ENCODE measurements around the gene GYS2.

The GYS2 gene

GRCh38 chr12:21541773-21542172, 62.9 kb downstream of the GYS2 start:
- Histone ChIP-seq H3K27me3 (replicated peaks; ENCODE audit: control insufficient read depth, insufficient read depth, low read length, poor library complexity, severe bottlenecking) (no peaks in the 10 kb centered on the region), H3K36me3 (ENCODE audit: control insufficient read depth, insufficient read depth, low read length) (no peaks in the 10 kb centered on the region), H3K9me3 (ENCODE audit: control insufficient read depth, low read length) (no peaks in the 10 kb centered on the region), H3K4me3 (ENCODE audit: insufficient read depth, low read depth, low read length, poor library complexity, severe bottlenecking) (no peak overlapping the region), H3K27ac (ENCODE audit: insufficient read depth, low read length, poor library complexity, severe bottlenecking) (no peak overlapping the region), H3K4me1 (ENCODE audit: control insufficient read depth, insufficient read depth, low read length, poor library complexity, severe bottlenecking) (no peaks in the 10 kb centered on the region)
- no peak for DNase-seq

DNA sequence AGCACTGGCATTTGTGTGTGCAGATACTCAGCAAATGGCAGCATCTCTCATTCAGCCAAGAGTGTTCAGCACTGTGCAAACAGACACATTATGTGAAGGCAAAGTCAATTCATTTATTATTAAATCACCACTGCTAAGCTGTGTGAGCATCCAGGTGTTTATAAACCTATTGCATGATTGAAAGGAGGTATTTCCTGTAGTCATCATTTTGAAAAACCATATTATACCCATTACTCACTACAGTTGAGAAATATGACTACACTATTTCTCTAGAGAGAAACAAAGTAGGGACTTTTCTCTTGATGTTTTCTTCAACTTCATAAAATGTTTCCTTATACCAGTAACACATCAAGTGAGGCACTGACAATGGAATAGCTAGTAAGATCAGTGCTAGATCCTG, 64.8 kb downstream of the GYS2 start:
- no peaks in the 10 kb centered on the region for H3K36me3 ChIP-seq (ENCODE audit: control insufficient read depth, insufficient read depth, low read length)
- H3K9me3 ChIP-seq (ENCODE audit: control insufficient read depth, low read length) = no peaks in the 10 kb centered on the region
- no peak overlapping the region for H3K4me3 ChIP-seq (ENCODE audit: insufficient read depth, low read depth, low read length, poor library complexity, severe bottlenecking)
- H3K4me1 ChIP-seq (ENCODE audit: control insufficient read depth, insufficient read depth, low read length, poor library complexity, severe bottlenecking) = no peaks in the 10 kb centered on the region
- H3K27me3 ChIP-seq (replicated peaks; ENCODE audit: control insufficient read depth, insufficient read depth, low read length, poor library complexity, severe bottlenecking) = no peaks in the 10 kb centered on the region
- no peak for DNase-seq
- H3K27ac ChIP-seq (ENCODE audit: insufficient read depth, low read length, poor library complexity, severe bottlenecking) = no peak overlapping the region

GRCh38 chr12:21538061-21538653, 66.5 kb downstream of the GYS2 start:
- H3K4me3 ChIP-seq (ENCODE audit: insufficient read depth, low read depth, low read length, poor library complexity, severe bottlenecking) = no peak overlapping the region
- no peaks in the 10 kb centered on the region for H3K36me3 ChIP-seq (ENCODE audit: control insufficient read depth, insufficient read depth, low read length)
- H3K9me3 ChIP-seq (ENCODE audit: control insufficient read depth, low read length) = no peaks in the 10 kb centered on the region
- H3K4me1 ChIP-seq (ENCODE audit: control insufficient read depth, insufficient read depth, low read length, poor library complexity, severe bottlenecking) = no peaks in the 10 kb centered on the region
- no peak for DNase-seq
- H3K27ac ChIP-seq (ENCODE audit: insufficient read depth, low read length, poor library complexity, severe bottlenecking) = no peak overlapping the region
- H3K27me3 ChIP-seq (replicated peaks; ENCODE audit: control insufficient read depth, insufficient read depth, low read length, poor library complexity, severe bottlenecking) = no peaks in the 10 kb centered on the region

GRCh38 chr12:21529456-21529855, 75.2 kb downstream of the GYS2 start:
- peaks cover 6% of the 10 kb centered on the region for H3K4me1 ChIP-seq (ENCODE audit: control insufficient read depth, insufficient read depth, low read length, poor library complexity, severe bottlenecking)
- H3K27me3 ChIP-seq (replicated peaks; ENCODE audit: control insufficient read depth, insufficient read depth, low read length, poor library complexity, severe bottlenecking) = no peaks in the 10 kb centered on the region
- H3K36me3 ChIP-seq (ENCODE audit: control insufficient read depth, insufficient read depth, low read length) = no peaks in the 10 kb centered on the region
- H3K4me3 ChIP-seq (ENCODE audit: insufficient read depth, low read depth, low read length, poor library complexity, severe bottlenecking) = no peak overlapping the region
- DNase-seq = no peak
- H3K27ac ChIP-seq (ENCODE audit: insufficient read depth, low read length, poor library complexity, severe bottlenecking) = no peak overlapping the region
- no peaks in the 10 kb centered on the region for H3K9me3 ChIP-seq (ENCODE audit: control insufficient read depth, low read length)

- H3K27ac ChIP-seq (ENCODE audit: insufficient read depth, low read length, poor library complexity, severe bottlenecking) = no peak overlapping the region
- no peak overlapping the region for H3K4me3 ChIP-seq (ENCODE audit: insufficient read depth, low read depth, low read length, poor library complexity, severe bottlenecking)
- peaks cover 6% of the 10 kb centered on the region for H3K4me1 ChIP-seq (ENCODE audit: control insufficient read depth, insufficient read depth, low read length, poor library complexity, severe bottlenecking)
- no peaks in the 10 kb centered on the region for H3K9me3 ChIP-seq (ENCODE audit: control insufficient read depth, low read length)
- DNase-seq = no peak
- no peaks in the 10 kb centered on the region for H3K27me3 ChIP-seq (replicated peaks; ENCODE audit: control insufficient read depth, insufficient read depth, low read length, poor library complexity, severe bottlenecking)
- H3K36me3 ChIP-seq (ENCODE audit: control insufficient read depth, insufficient read depth, low read length) = no peaks in the 10 kb centered on the region
Observed at GRCh38 chr12:21528953-21529352, 75.7 kb downstream of the GYS2 start.

DNA sequence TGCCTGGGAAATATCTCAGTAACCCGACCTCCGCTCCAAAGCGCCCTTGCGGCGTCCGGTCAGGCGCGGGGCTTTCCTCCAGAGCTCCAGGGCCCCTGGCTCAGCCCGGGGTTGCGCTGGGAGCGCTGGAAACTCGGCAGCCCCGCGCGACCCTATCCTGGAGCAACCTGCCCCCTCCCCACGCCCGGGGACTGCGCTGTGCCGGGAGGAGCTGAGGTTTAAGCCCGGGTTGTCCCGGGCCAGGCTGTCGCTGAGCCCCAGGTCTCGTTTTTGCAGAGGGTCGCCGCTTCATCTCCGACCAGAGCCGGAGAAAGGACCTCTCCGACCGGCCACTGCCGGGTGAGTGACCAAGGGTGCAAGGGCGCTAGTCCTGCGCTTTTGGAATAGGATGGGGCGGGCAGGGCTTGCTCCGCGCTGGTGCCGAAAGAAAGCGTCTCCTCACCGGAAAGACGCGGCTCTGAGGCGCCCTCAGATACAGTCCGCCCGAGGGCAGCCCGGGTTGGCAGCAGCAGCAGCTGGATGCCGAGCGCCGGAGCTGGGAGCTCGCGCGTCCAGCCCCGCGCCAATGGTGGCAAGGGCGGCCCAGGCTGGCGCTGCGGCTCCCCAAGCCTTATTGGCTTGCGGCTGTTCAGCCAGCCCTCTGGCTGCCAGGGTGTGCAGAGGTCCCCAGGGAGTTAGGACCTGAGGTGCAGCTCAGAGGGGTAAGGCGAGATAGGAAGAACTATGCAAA, 77.0 kb downstream of the GYS2 start:
- Histone ChIP-seq H3K9me3 (ENCODE audit: control insufficient read depth, low read length) (no peaks in the 10 kb centered on the region), H3K4me3 (ENCODE audit: insufficient read depth, low read depth, low read length, poor library complexity, severe bottlenecking) (peak overlapping the region; percentile 74), H3K4me1 (ENCODE audit: control insufficient read depth, insufficient read depth, low read length, poor library complexity, severe bottlenecking) (peaks cover 6% of the 10 kb centered on the region), H3K36me3 (ENCODE audit: control insufficient read depth, insufficient read depth, low read length) (no peaks in the 10 kb centered on the region), H3K27me3 (replicated peaks; ENCODE audit: control insufficient read depth, insufficient read depth, low read length, poor library complexity, severe bottlenecking) (no peaks in the 10 kb centered on the region), H3K27ac (ENCODE audit: insufficient read depth, low read length, poor library complexity, severe bottlenecking) (no peak overlapping the region)
- peak; percentile 13 to 35 (median 22) for DNase-seq

- Histone ChIP-seq H3K27me3 (replicated peaks; ENCODE audit: control insufficient read depth, insufficient read depth, low read length, poor library complexity, severe bottlenecking) (no peaks in the 10 kb centered on the region), H3K9me3 (ENCODE audit: control insufficient read depth, low read length) (no peaks in the 10 kb centered on the region), H3K27ac (ENCODE audit: insufficient read depth, low read length, poor library complexity, severe bottlenecking) (no peak overlapping the region), H3K4me3 (ENCODE audit: insufficient read depth, low read depth, low read length, poor library complexity, severe bottlenecking) (peak overlapping the region; percentile 74), H3K36me3 (ENCODE audit: control insufficient read depth, insufficient read depth, low read length) (no peaks in the 10 kb centered on the region), H3K4me1 (ENCODE audit: control insufficient read depth, insufficient read depth, low read length, poor library complexity, severe bottlenecking) (peaks cover 6% of the 10 kb centered on the region)
- no peak for DNase-seq
Observed at GRCh38 chr12:21526721-21527345, 77.8 kb downstream of the GYS2 start.

- DNase-seq = no peak
- H3K4me1 ChIP-seq (ENCODE audit: control insufficient read depth, insufficient read depth, low read length, poor library complexity, severe bottlenecking) = peaks cover 6% of the 10 kb centered on the region
- no peaks in the 10 kb centered on the region for H3K9me3 ChIP-seq (ENCODE audit: control insufficient read depth, low read length)
- H3K27ac ChIP-seq (ENCODE audit: insufficient read depth, low read length, poor library complexity, severe bottlenecking) = no peak within 1 kb of the TSS
- no peaks in the 10 kb centered on the region for H3K27me3 ChIP-seq (replicated peaks; ENCODE audit: control insufficient read depth, insufficient read depth, low read length, poor library complexity, severe bottlenecking)
- peak within 1 kb of the TSS; percentile 74 for H3K4me3 ChIP-seq (ENCODE audit: insufficient read depth, low read depth, low read length, poor library complexity, severe bottlenecking)
- no peaks in the 10 kb centered on the region for H3K36me3 ChIP-seq (ENCODE audit: control insufficient read depth, insufficient read depth, low read length)
Observed at GRCh38 chr12:21526053-21526452, 78.6 kb downstream of the GYS2 start, which contains the start of gene SPX. TSS of gene SPX (plus strand) at chr12:21526296. CDS start at chr12:21526473, 177 bp downstream.

DNA sequence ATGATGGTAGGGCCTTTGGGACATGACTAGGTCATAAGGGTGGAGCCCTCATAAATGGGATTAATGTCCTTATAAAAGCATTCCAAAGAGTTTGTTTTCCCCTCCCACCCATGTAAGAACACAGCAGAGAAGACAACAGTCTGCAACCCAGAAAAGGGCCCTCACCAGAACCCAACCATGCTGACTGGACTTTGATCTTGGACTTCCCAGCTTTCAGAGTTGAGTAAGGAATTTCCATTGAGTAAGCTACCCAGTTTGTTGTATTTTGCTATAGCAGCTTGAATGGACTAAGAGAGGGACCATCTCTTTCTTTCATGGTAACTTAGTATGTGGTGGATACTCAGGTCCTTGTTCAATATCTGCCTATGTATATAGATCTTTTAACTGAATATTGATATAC, 81.5 kb downstream of the GYS2 start:
- no peak for DNase-seq
- H3K4me3 ChIP-seq (ENCODE audit: insufficient read depth, low read depth, low read length, poor library complexity, severe bottlenecking) = no peak overlapping the region

GRCh38 chr12:21521541-21521940, 83.1 kb downstream of the GYS2 start:
- no peak overlapping the region for H3K4me3 ChIP-seq (ENCODE audit: insufficient read depth, low read depth, low read length, poor library complexity, severe bottlenecking)
- DNase-seq = no peak
- H3K36me3 ChIP-seq (ENCODE audit: control insufficient read depth, insufficient read depth, low read length) = no peaks in the 10 kb centered on the region
- no peaks in the 10 kb centered on the region for H3K4me1 ChIP-seq (ENCODE audit: control insufficient read depth, insufficient read depth, low read length, poor library complexity, severe bottlenecking)
- no peak overlapping the region for H3K27ac ChIP-seq (ENCODE audit: insufficient read depth, low read length, poor library complexity, severe bottlenecking)
- no peaks in the 10 kb centered on the region for H3K27me3 ChIP-seq (replicated peaks; ENCODE audit: control insufficient read depth, insufficient read depth, low read length, poor library complexity, severe bottlenecking)
- no peaks in the 10 kb centered on the region for H3K9me3 ChIP-seq (ENCODE audit: control insufficient read depth, low read length)

More for the DNA sequence above, 81.5 kb downstream of the GYS2 start:
- no peaks in the 10 kb centered on the region for H3K36me3 ChIP-seq (ENCODE audit: control insufficient read depth, insufficient read depth, low read length)
- no peak overlapping the region for H3K27ac ChIP-seq (ENCODE audit: insufficient read depth, low read length, poor library complexity, severe bottlenecking)
- no peaks in the 10 kb centered on the region for H3K9me3 ChIP-seq (ENCODE audit: control insufficient read depth, low read length)
- peaks cover 6% of the 10 kb centered on the region for H3K4me1 ChIP-seq (ENCODE audit: control insufficient read depth, insufficient read depth, low read length, poor library complexity, severe bottlenecking)
- no peaks in the 10 kb centered on the region for H3K27me3 ChIP-seq (replicated peaks; ENCODE audit: control insufficient read depth, insufficient read depth, low read length, poor library complexity, severe bottlenecking)

All from effector memory CD4-positive, alpha-beta T cell (primary cell).